Adipose tissue (tissue), 3 donors: ENCODE results near the gene CAB39. TPM values are rescaled to one million over a fixed set of nuclear protein-coding genes. Genes with fewer than 3 reads are reported as not detected.

ENCODE experiments used
- H3K27ac ChIP-seq: one replicate; pipeline ENCODE4 v1.5.1; 2013; ENCODE audit warnings: low read depth, low read length
- WGBS, 3 donors: extraction: QIAGEN DNeasy Blood & Tissue Kit; methylation state at CpG; one replicate each; pipeline ENCODE4 v1.1.7; 2013; 5-methylcytosine and 5-hydroxymethylcytosine counted together
- polyA plus RNA-seq, 3 donors: library from polyadenylated mRNA; stranded (reverse); fragments of 200-250 nt; gene quantifications; one replicate each; pipeline ENCODE4 v1.2.3, GENCODE V29; 2013
- donor health status: healthy with polysubstance abuse.
- donor health status: Bipolar disorder and iron deficiency.
- donor health status: healthy.

The CAB39 gene
- polyA plus RNA-seq, 3 donors: 12.3 to 40.7 (median 37.3) TPM

- no peak overlapping the region for H3K27ac ChIP-seq
- 51 to 77% (median 75%) methylated on average over 10 of the region's 10 CpGs for WGBS, 3 donors
Observed at GRCh38 chr2:230823264-230823964, 110.8 kb downstream of the CAB39 start.

- no peak overlapping the region for H3K27ac ChIP-seq
- WGBS, 3 donors: 20 to 21% (median 20%) methylated on average over 14 of the region's 14 CpGs
Observed at GRCh38 chr2:230824406-230824978, 111.8 kb downstream of the CAB39 start.

- 46 to 62% (median 46%) methylated on average over 1 of the region's 1 CpG for WGBS, 3 donors
- H3K27ac ChIP-seq: no peak overlapping the region
Observed at GRCh38 chr2:230825354-230825753, 112.7 kb downstream of the CAB39 start.

GRCh38 chr2:230827774-230828271 lies 115.2 kb downstream of the CAB39 start:
- H3K27ac ChIP-seq: no peak overlapping the region
- WGBS, 3 donors: 29 to 33% (median 31%) methylated on average over 31 to 36 of the region's 36 CpGs

- WGBS, 3 donors: 8 to 15% (median 11%) methylated on average over 52 to 61 of the region's 61 CpGs
- H3K27ac ChIP-seq: no peak overlapping the region
Observed at GRCh38 chr2:230828272-230828961, 115.8 kb downstream of the CAB39 start.

- no peak overlapping the region for H3K27ac ChIP-seq
- WGBS, 3 donors: 97% methylated on average over 14 of the region's 14 CpGs
Observed at GRCh38 chr2:230829293-230829692, 116.7 kb downstream of the CAB39 start.

- H3K27ac ChIP-seq: no peak overlapping the region
- 83 to 94% (median 94%) methylated on average over 7 of the region's 7 CpGs for WGBS, 3 donors
Observed at GRCh38 chr2:230829959-230830358, 117.3 kb downstream of the CAB39 start.

- 75 to 91% (median 83%) methylated on average over 7 of the region's 7 CpGs for WGBS, 3 donors
- H3K27ac ChIP-seq: no peak overlapping the region
Observed at GRCh38 chr2:230830428-230830827, 117.8 kb downstream of the CAB39 start.

GRCh38 chr2:230840301-230840700 lies 127.7 kb downstream of the CAB39 start:
- 29 to 61% (median 33%) methylated on average over 2 of the region's 2 CpGs for WGBS, 3 donors

GRCh38 chr2:230842473-230842872 lies 129.8 kb downstream of the CAB39 start:
- 46 to 70% (median 64%) methylated on average over 6 of the region's 6 CpGs for WGBS, 3 donors

More at GRCh38 chr2:230840301-230840700, 127.7 kb downstream of the CAB39 start:
- no peak overlapping the region for H3K27ac ChIP-seq

GRCh38 chr2:230843132-230843531 lies 130.5 kb downstream of the CAB39 start:
- H3K27ac ChIP-seq: no peak overlapping the region
- WGBS, 3 donors: 65 to 80% (median 69%) methylated on average over 4 of the region's 4 CpGs

More at GRCh38 chr2:230842473-230842872, 129.8 kb downstream of the CAB39 start:
- H3K27ac ChIP-seq: no peak overlapping the region

GRCh38 chr2:230846360-230846759 lies 133.7 kb downstream of the CAB39 start:
- no peak overlapping the region for H3K27ac ChIP-seq
- 96 to 100% (median 98%) methylated on average over 6 of the region's 6 CpGs for WGBS, 3 donors

GRCh38 chr2:230847883-230848388 lies 135.3 kb downstream of the CAB39 start:
- H3K27ac ChIP-seq: no peak overlapping the region
- 7 to 11% (median 8%) methylated on average over 32 of the region's 32 CpGs for WGBS, 3 donors

- WGBS, 3 donors: 57 to 66% (median 62%) methylated on average over 40 of the region's 40 CpGs
- H3K27ac ChIP-seq: no peak overlapping the region
Observed at GRCh38 chr2:230849633-230850357, 137.2 kb downstream of the CAB39 start.

GRCh38 chr2:230850358-230850658 lies 137.7 kb downstream of the CAB39 start:
- H3K27ac ChIP-seq: no peak overlapping the region
- 40 to 77% (median 70%) methylated on average over 7 of the region's 7 CpGs for WGBS, 3 donors

GRCh38 chr2:230852113-230852512 lies 139.5 kb downstream of the CAB39 start:
- WGBS, 3 donors: 81 to 84% (median 81%) methylated on average over 4 of the region's 4 CpGs
- no peak overlapping the region for H3K27ac ChIP-seq

GRCh38 chr2:230861552-230862255 lies 149.1 kb downstream of the CAB39 start:
- no peak overlapping the region for H3K27ac ChIP-seq
- 44 to 53% (median 47%) methylated on average over 13 of the region's 13 CpGs for WGBS, 3 donors

GRCh38 chr2:230862292-230862691 lies 149.7 kb downstream of the CAB39 start:
- no peak overlapping the region for H3K27ac ChIP-seq
- WGBS, 3 donors: 87 to 91% (median 87%) methylated on average over 5 of the region's 5 CpGs
